ENCODE data around the gene SLX4.

Gene SLX4

GRCh38 chr16:3645504-3646347 is 34.3 kb upstream of the SLX4 start:
- H3K4me3 ChIP-seq (ENCODE audit: control insufficient read depth in 1 of 7, extremely low read depth in 1 of 7, insufficient read depth in 4 of 7, low read depth in 2 of 7, low read length in 6 of 7) = no peak overlapping the region
- WGBS (ENCODE audit: insufficient coverage) = 93% methylated on average over 14 of the region's 19 CpGs
- DNase-seq = no peak
- ChIA-PET CTCF (interaction anchor here (0.9 to 1.6 kb wide), 4 partner anchors 8 to 16 kb away, joined by 3 to 5 read pairs (median 4); no protein-coding TSS in a partner anchor), POLR2A (interaction anchor here (0.6 kb wide), 1 partner anchor 15 kb away, joined by 4 read pairs; no protein-coding TSS in a partner anchor)
- H3K27me3 ChIP-seq (replicated peaks in 2 of 5; ENCODE audit: control insufficient read depth in 4 of 5, insufficient read depth in 5 of 5, low read length in 4 of 5) = no peaks in the 10 kb centered on the region
- H3K27ac ChIP-seq (ENCODE audit: insufficient read depth in 1 of 2, low read depth in 1 of 2, low read length in 2 of 2, poor library complexity in 1 of 2, severe bottlenecking in 2 of 2) = no peak overlapping the region
- H3K36me3 ChIP-seq (ENCODE audit: control insufficient read depth in 4 of 4, insufficient read depth in 4 of 4, low read length in 3 of 4) = peaks cover under 1 to 31% (median 18%) of the 10 kb centered on the region in 4 experiments
- H3K4me1 ChIP-seq (ENCODE audit: control extremely low read depth in 1 of 4, control insufficient read depth in 4 of 4, insufficient read depth in 4 of 4, low read length in 3 of 4) = no peaks in the 10 kb centered on the region
- H3K9me3 ChIP-seq (ENCODE audit: control extremely low read depth in 1 of 5, control insufficient read depth in 4 of 5, insufficient read depth in 2 of 5, low read depth in 1 of 5, low read length in 4 of 5) = no peaks in the 10 kb centered on the region

DNA sequence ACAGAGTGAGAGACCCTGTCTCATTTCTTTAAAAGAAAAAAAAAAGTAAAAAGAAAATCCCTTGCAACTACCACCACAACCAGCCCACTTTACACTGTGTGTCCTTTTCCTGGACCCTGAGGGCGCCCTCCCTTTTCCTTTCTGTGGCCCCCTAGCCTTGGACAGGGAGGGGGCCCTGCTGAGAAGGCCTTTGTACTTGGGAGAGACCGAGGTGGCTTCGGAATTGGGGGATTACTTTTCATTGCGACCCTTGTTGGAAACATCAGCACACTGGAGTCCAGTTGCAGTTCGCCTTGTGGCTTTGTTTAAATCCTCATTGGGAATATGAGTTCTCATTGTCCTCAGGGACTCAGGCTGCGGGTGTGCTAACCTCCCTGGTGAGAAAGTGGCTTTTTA is 33.7 kb upstream of the SLX4 start:
- H3K4me1 ChIP-seq (ENCODE audit: control extremely low read depth in 1 of 4, control insufficient read depth in 4 of 4, insufficient read depth in 4 of 4, low read length in 3 of 4) = no peaks in the 10 kb centered on the region
- no peaks in the 10 kb centered on the region for H3K9me3 ChIP-seq (ENCODE audit: control extremely low read depth in 1 of 5, control insufficient read depth in 4 of 5, insufficient read depth in 2 of 5, low read depth in 1 of 5, low read length in 4 of 5)
- ChIA-PET CTCF (interaction anchor here (1.6 kb wide), 1 partner anchor 15 kb away, joined by 4 read pairs; no protein-coding TSS in a partner anchor), POLR2A (interaction anchor here (0.6 kb wide), 1 partner anchor 14 kb away, joined by 4 read pairs; no protein-coding TSS in a partner anchor)
- H3K4me3 ChIP-seq (ENCODE audit: control insufficient read depth in 1 of 7, extremely low read depth in 1 of 7, insufficient read depth in 4 of 7, low read depth in 2 of 7, low read length in 6 of 7) = no peak overlapping the region
- peaks cover 0 to 35% (median 20%) of the 10 kb centered on the region in 4 experiments for H3K36me3 ChIP-seq (ENCODE audit: control insufficient read depth in 4 of 4, insufficient read depth in 4 of 4, low read length in 3 of 4)
- H3K27me3 ChIP-seq (replicated peaks in 2 of 5; ENCODE audit: control insufficient read depth in 4 of 5, insufficient read depth in 5 of 5, low read length in 4 of 5) = no peaks in the 10 kb centered on the region
- 85% methylated on average over 5 of the region's 6 CpGs for WGBS (ENCODE audit: insufficient coverage)
- no peak for DNase-seq
- no peak overlapping the region for H3K27ac ChIP-seq (ENCODE audit: insufficient read depth in 1 of 2, low read depth in 1 of 2, low read length in 2 of 2, poor library complexity in 1 of 2, severe bottlenecking in 2 of 2)

DNA sequence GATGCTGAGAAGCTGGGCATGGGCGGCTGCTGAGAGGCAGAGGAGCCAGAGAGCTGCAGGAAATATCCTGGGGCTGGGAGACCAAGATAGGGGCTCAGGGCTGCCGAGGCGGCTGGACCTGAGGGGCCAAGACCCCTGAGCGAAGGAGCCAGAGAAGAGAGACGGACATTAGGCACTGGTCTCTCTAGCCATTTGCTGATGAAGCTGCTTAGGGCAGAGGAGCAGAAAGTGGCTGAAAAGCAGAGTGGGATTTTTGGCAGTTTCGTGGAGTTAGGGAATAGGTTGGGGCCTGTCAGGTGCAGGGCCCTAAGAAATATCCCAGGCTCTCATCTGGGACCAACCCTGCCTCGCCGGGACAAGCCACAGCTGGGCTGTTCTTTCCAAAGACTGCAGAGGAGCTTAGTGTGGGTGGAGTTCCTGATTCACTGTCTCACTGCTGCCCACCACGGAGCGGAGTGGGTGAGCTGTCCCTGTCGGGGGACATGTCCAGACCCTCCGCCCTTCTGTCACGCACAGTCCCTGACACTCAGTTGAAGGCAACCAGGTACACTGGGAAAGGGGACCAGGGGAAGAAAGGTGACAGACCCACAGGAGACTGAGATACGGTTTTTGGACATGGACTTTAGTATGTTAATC is 31.8 kb upstream of the SLX4 start:
- no peak for DNase-seq
- H3K27me3 ChIP-seq (replicated peaks in 2 of 5; ENCODE audit: control insufficient read depth in 4 of 5, insufficient read depth in 5 of 5, low read length in 4 of 5) = no peaks in the 10 kb centered on the region
- H3K4me3 ChIP-seq (ENCODE audit: control insufficient read depth in 1 of 7, extremely low read depth in 1 of 7, insufficient read depth in 4 of 7, low read depth in 2 of 7, low read length in 6 of 7) = no peak overlapping the region
- ChIA-PET POLR2A (no interaction called here), CTCF (interaction anchor here (1.5 kb wide), 1 partner anchor 10 kb away, joined by 5 read pairs; no protein-coding TSS in a partner anchor)
- H3K9me3 ChIP-seq (ENCODE audit: control extremely low read depth in 1 of 5, control insufficient read depth in 4 of 5, insufficient read depth in 2 of 5, low read depth in 1 of 5, low read length in 4 of 5) = no peaks in the 10 kb centered on the region
- peaks cover 0 to under 1% (median 0%) of the 10 kb centered on the region in 4 experiments for H3K4me1 ChIP-seq (ENCODE audit: control extremely low read depth in 1 of 4, control insufficient read depth in 4 of 4, insufficient read depth in 4 of 4, low read length in 3 of 4)
- H3K36me3 ChIP-seq (ENCODE audit: control insufficient read depth in 4 of 4, insufficient read depth in 4 of 4, low read length in 3 of 4) = peaks cover 0 to 35% (median 20%) of the 10 kb centered on the region in 4 experiments
- no peak overlapping the region for H3K27ac ChIP-seq (ENCODE audit: insufficient read depth in 1 of 2, low read depth in 1 of 2, low read length in 2 of 2, poor library complexity in 1 of 2, severe bottlenecking in 2 of 2)
- WGBS (ENCODE audit: insufficient coverage) = 96% methylated on average over 13 of the region's 14 CpGs

GRCh38 chr16:3642397-3643094 is 31.1 kb upstream of the SLX4 start:
- POLR2A ChIA-PET = no interaction called here

GRCh38 chr16:3641801-3642396 is 30.5 kb upstream of the SLX4 start:
- no peak for DNase-seq
- peaks cover 7 to 13% (median 12%) of the 10 kb centered on the region in 4 experiments for H3K4me1 ChIP-seq (ENCODE audit: control extremely low read depth in 1 of 4, control insufficient read depth in 4 of 4, insufficient read depth in 4 of 4, low read length in 3 of 4)
- H3K9me3 ChIP-seq (ENCODE audit: control extremely low read depth in 1 of 5, control insufficient read depth in 4 of 5, insufficient read depth in 2 of 5, low read depth in 1 of 5, low read length in 4 of 5) = no peaks in the 10 kb centered on the region
- POLR2A ChIA-PET = no interaction called here
- H3K4me3 ChIP-seq (ENCODE audit: control insufficient read depth in 1 of 7, extremely low read depth in 1 of 7, insufficient read depth in 4 of 7, low read depth in 2 of 7, low read length in 6 of 7) = no peak overlapping the region
- no peak overlapping the region for H3K27ac ChIP-seq (ENCODE audit: insufficient read depth in 1 of 2, low read depth in 1 of 2, low read length in 2 of 2, poor library complexity in 1 of 2, severe bottlenecking in 2 of 2)
- no peaks in the 10 kb centered on the region for H3K27me3 ChIP-seq (replicated peaks in 2 of 5; ENCODE audit: control insufficient read depth in 4 of 5, insufficient read depth in 5 of 5, low read length in 4 of 5)
- WGBS (ENCODE audit: insufficient coverage) = 98% methylated on average over 7 of the region's 9 CpGs
- CTCF ChIA-PET = interaction anchor here (1.9 kb wide), 1 partner anchor 21 kb away, joined by 4 read pairs; no protein-coding TSS in a partner anchor
- H3K36me3 ChIP-seq (ENCODE audit: control insufficient read depth in 4 of 4, insufficient read depth in 4 of 4, low read length in 3 of 4) = peaks cover 0 to 35% (median 20%) of the 10 kb centered on the region in 4 experiments

More at GRCh38 chr16:3642397-3643094, 31.1 kb upstream of the SLX4 start:
- no peaks in the 10 kb centered on the region for H3K9me3 ChIP-seq (ENCODE audit: control extremely low read depth in 1 of 5, control insufficient read depth in 4 of 5, insufficient read depth in 2 of 5, low read depth in 1 of 5, low read length in 4 of 5)
- no peak overlapping the region for H3K27ac ChIP-seq (ENCODE audit: insufficient read depth in 1 of 2, low read depth in 1 of 2, low read length in 2 of 2, poor library complexity in 1 of 2, severe bottlenecking in 2 of 2)
- CTCF ChIA-PET = interaction anchor here (1.5 kb wide), 1 partner anchor 11 kb away, joined by 5 read pairs; no protein-coding TSS in a partner anchor
- H3K4me1 ChIP-seq (ENCODE audit: control extremely low read depth in 1 of 4, control insufficient read depth in 4 of 4, insufficient read depth in 4 of 4, low read length in 3 of 4) = peaks cover 2 to 7% (median 6%) of the 10 kb centered on the region in 4 experiments
- DNase-seq = no peak
- no peaks in the 10 kb centered on the region for H3K27me3 ChIP-seq (replicated peaks in 2 of 5; ENCODE audit: control insufficient read depth in 4 of 5, insufficient read depth in 5 of 5, low read length in 4 of 5)
- H3K36me3 ChIP-seq (ENCODE audit: control insufficient read depth in 4 of 4, insufficient read depth in 4 of 4, low read length in 3 of 4) = peaks cover 0 to 35% (median 20%) of the 10 kb centered on the region in 4 experiments
- H3K4me3 ChIP-seq (ENCODE audit: control insufficient read depth in 1 of 7, extremely low read depth in 1 of 7, insufficient read depth in 4 of 7, low read depth in 2 of 7, low read length in 6 of 7) = no peak overlapping the region
- WGBS (ENCODE audit: insufficient coverage) = over 99% methylated on average over 19 of the region's 21 CpGs

GRCh38 chr16:3640632-3641501 is 29.5 kb upstream of the SLX4 start:
- DNase-seq = no peak
- POLR2A ChIA-PET = no interaction called here
- no peaks in the 10 kb centered on the region for H3K27me3 ChIP-seq (replicated peaks in 2 of 5; ENCODE audit: control insufficient read depth in 4 of 5, insufficient read depth in 5 of 5, low read length in 4 of 5)
- H3K36me3 ChIP-seq (ENCODE audit: control insufficient read depth in 4 of 4, insufficient read depth in 4 of 4, low read length in 3 of 4) = peaks cover 0 to 35% (median 20%) of the 10 kb centered on the region in 4 experiments
- H3K4me1 ChIP-seq (ENCODE audit: control extremely low read depth in 1 of 4, control insufficient read depth in 4 of 4, insufficient read depth in 4 of 4, low read length in 3 of 4) = peaks cover 8 to 17% (median 14%) of the 10 kb centered on the region in 4 experiments
- no peak overlapping the region for H3K4me3 ChIP-seq (ENCODE audit: control insufficient read depth in 1 of 7, extremely low read depth in 1 of 7, insufficient read depth in 4 of 7, low read depth in 2 of 7, low read length in 6 of 7)
- CTCF ChIA-PET = interaction anchor here (1.9 kb wide), 1 partner anchor 22 kb away, joined by 4 read pairs; no protein-coding TSS in a partner anchor
- H3K27ac ChIP-seq (ENCODE audit: insufficient read depth in 1 of 2, low read depth in 1 of 2, low read length in 2 of 2, poor library complexity in 1 of 2, severe bottlenecking in 2 of 2) = no peak overlapping the region
- no peaks in the 10 kb centered on the region for H3K9me3 ChIP-seq (ENCODE audit: control extremely low read depth in 1 of 5, control insufficient read depth in 4 of 5, insufficient read depth in 2 of 5, low read depth in 1 of 5, low read length in 4 of 5)
- 94% methylated on average over 16 of the region's 17 CpGs for WGBS (ENCODE audit: insufficient coverage)
